ENCODE data around the gene SSX2IP.

- TF ChIP-seq POLR2AphosphoS5 (IDR thresholded peaks at IDR 0.05) (no peak), CTCF (IDR thresholded peaks at IDR 0.05) (no peak), POLR2A (IDR thresholded peaks at IDR 0.05) (no peak)
Observed at GRCh38 chr1:84686223-84686622, 4.0 kb downstream of the SSX2IP start.
